Measurements from ENCODE around the gene CCDC91.

CCDC91 gene

DNA sequence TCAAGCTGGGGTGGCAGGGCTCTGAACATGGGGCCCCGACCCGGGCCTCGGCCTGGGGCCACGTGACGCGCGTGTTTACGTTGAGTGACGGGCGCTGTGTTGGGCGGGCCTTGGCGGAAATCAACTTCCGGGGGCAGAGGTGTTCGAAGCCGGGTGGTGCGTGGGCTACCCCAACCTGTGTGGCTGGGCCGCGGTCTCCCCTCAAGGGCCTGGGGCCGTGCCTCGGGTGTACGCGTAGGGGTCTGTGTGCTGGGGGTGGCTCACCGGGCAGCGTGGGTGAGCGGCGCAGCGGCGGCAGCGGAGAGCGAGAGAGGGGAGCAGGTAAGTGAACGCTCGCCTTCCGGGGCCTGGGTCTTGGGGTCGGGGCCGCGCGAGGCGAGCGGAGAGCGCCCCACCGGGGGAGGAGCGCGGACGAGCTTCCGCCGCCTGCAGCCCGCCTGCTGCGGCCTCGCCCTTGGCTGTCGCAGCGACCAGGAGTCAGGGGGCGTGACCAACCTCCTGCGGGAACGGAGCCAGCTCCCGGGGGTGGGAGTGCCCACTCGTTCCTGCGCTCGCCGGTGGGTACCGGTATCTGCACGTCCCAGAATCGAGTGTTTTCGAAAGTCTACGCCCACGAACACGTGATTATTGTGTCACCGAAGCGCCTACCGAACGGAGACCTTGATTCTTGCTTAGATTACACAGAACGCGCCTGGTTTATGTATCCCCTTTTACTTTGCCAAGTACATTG, at the start of gene CCDC91:
Gene CCDC91, plus strand, starts transcription at position 136 of the 730 bp plus-strand sequence. CDS start 66,760 bp downstream, outside the sequence.
- H3K27me3 ChIP-seq = no peaks in the 10 kb centered on the region
- TF ChIP-seq Cebpa-rat (IDR thresholded peaks at IDR 0.05) = no peak
- peaks cover 28% of the 10 kb centered on the region for H3K9me3 ChIP-seq
- H3K27ac ChIP-seq = peak within 1 kb of the TSS; percentile 97
- peak within 1 kb of the TSS; percentile 92 for H3K9ac ChIP-seq
- peak within 1 kb of the TSS; percentile 89 for H3K4me3 ChIP-seq
- H3K4me2 ChIP-seq = peak within 1 kb of the TSS; percentile 90
- no peaks in the 10 kb centered on the region for H4K20me1 ChIP-seq
- peaks cover 20% of the 10 kb centered on the region for H3K4me1 ChIP-seq
- H3K36me3 ChIP-seq = peaks cover 8% of the 10 kb centered on the region

GRCh38 chr12:28144059-28144458, 46.2 kb upstream of the CCDC91 start:
- H3K4me1 ChIP-seq = no peaks in the 10 kb centered on the region
- H3K27me3 ChIP-seq = no peaks in the 10 kb centered on the region
- H3K4me3 ChIP-seq = no peak overlapping the region
- no peak overlapping the region for H3K4me2 ChIP-seq
- H3K9me3 ChIP-seq = no peaks in the 10 kb centered on the region
- H4K20me1 ChIP-seq = no peaks in the 10 kb centered on the region
- H3K9ac ChIP-seq = no peak overlapping the region
- no peak for TF ChIP-seq Cebpa-rat (IDR thresholded peaks at IDR 0.05)
- no peak overlapping the region for H3K27ac ChIP-seq
- H3K36me3 ChIP-seq = no peaks in the 10 kb centered on the region

- Histone ChIP-seq H4K20me1 (no peaks in the 10 kb centered on the region), H3K9ac (no peak overlapping the region), H3K4me1 (no peaks in the 10 kb centered on the region), H3K4me2 (no peak overlapping the region), H3K4me3 (no peak overlapping the region), H3K27ac (no peak overlapping the region), H3K27me3 (no peaks in the 10 kb centered on the region), H3K36me3 (no peaks in the 10 kb centered on the region), H3K9me3 (no peaks in the 10 kb centered on the region)
- no peak for TF ChIP-seq Cebpa-rat (IDR thresholded peaks at IDR 0.05)
Observed at GRCh38 chr12:28144532-28144931, 45.7 kb upstream of the CCDC91 start.

- Histone ChIP-seq H3K36me3 (no peaks in the 10 kb centered on the region), H4K20me1 (no peaks in the 10 kb centered on the region), H3K4me2 (no peak overlapping the region), H3K27ac (no peak overlapping the region), H3K4me3 (no peak overlapping the region), H3K9ac (no peak overlapping the region), H3K4me1 (no peaks in the 10 kb centered on the region), H3K9me3 (no peaks in the 10 kb centered on the region), H3K27me3 (no peaks in the 10 kb centered on the region)
- TF ChIP-seq Cebpa-rat (IDR thresholded peaks at IDR 0.05) = no peak
Observed at GRCh38 chr12:28145216-28145615, 45.0 kb upstream of the CCDC91 start.

DNA sequence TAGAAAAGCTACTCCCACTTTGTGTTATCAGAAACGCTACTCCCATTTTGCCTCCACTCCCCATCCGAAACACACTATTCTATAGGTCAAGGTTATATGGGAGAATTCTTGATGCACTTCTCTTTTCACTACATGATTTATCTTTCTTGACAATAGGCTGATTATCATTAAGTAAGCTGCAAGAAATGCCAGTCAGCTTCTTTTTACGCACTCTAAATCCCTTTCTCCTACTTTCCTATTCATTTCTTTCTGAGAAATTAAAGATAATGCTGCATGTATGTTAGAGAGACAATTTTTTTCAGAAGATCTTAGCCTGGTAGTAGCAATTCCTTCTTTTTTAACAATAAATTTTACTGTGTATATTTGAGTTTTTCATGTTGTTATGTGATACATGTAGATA, 41.0 kb upstream of the CCDC91 start:
- Histone ChIP-seq H3K36me3 (no peaks in the 10 kb centered on the region), H3K9ac (no peak overlapping the region), H3K27ac (no peak overlapping the region), H3K27me3 (no peaks in the 10 kb centered on the region), H3K4me1 (peaks cover 5% of the 10 kb centered on the region), H3K9me3 (peaks cover 7% of the 10 kb centered on the region), H4K20me1 (no peaks in the 10 kb centered on the region), H3K4me2 (no peak overlapping the region), H3K4me3 (no peak overlapping the region)
- no peak for TF ChIP-seq Cebpa-rat (IDR thresholded peaks at IDR 0.05)

DNA sequence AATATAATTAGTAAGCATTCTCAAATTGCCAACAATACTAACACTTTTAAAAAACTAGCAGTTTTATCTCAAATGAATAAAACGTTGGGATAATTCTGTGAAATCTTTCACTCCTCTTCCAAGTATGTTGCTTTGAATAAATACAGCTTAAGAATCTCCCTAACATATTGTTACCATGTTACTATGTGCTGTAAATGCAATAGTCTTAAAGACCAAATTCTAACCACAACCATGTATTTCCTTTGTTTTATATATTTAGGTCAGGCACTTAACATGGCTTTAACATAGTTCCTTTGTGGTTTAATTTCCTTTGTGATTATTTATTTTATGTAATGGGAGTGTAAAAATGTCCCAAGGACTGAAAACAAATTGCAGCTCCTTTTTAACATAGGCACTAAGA, 33.9 kb upstream of the CCDC91 start:
- H3K36me3 ChIP-seq = no peaks in the 10 kb centered on the region

DNA sequence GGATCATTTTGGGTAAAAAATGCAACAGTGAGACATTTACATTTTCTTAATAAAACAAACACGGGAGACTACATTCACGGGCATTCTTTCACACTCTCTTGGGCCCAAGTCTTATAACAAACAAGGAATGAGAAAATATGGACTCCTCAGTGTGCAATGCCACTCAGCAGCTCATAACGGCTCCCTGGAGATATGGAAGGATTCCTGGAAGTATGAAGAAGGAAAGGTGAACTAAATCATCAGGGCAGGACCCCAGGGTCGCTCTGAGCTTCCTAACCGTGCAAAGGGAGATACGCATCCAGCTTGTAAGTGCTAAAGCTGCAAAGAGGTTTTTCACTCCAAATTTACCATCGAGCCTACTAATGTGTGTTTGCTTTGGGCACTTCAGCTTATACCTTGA, 33.5 kb upstream of the CCDC91 start:
- H3K9me3 ChIP-seq = peaks cover 15% of the 10 kb centered on the region
- TF ChIP-seq Cebpa-rat (IDR thresholded peaks at IDR 0.05) = no peak
- H3K4me2 ChIP-seq = peak overlapping the region; percentile 80
- no peak overlapping the region; the same call in 1 of the 2 replicates for H3K4me3 ChIP-seq
- H3K4me1 ChIP-seq = peaks cover 43% of the 10 kb centered on the region
- no peaks in the 10 kb centered on the region for H3K36me3 ChIP-seq
- no peaks in the 10 kb centered on the region for H4K20me1 ChIP-seq
- H3K27me3 ChIP-seq = no peaks in the 10 kb centered on the region
- H3K27ac ChIP-seq = peak overlapping the region; percentile 77
- H3K9ac ChIP-seq = peak overlapping the region; percentile 65; the same call in 1 of the 2 replicates

More for the DNA sequence above, 33.9 kb upstream of the CCDC91 start:
- Histone ChIP-seq H3K27ac (peak overlapping the region; percentile 77), H3K4me3 (no peak overlapping the region; the same call in 1 of the 2 replicates), H4K20me1 (no peaks in the 10 kb centered on the region), H3K9ac (peak overlapping the region; percentile 65; the same call in 1 of the 2 replicates), H3K4me2 (peak overlapping the region; percentile 80), H3K9me3 (peaks cover 12% of the 10 kb centered on the region), H3K4me1 (peaks cover 43% of the 10 kb centered on the region), H3K27me3 (no peaks in the 10 kb centered on the region)
- no peak for TF ChIP-seq Cebpa-rat (IDR thresholded peaks at IDR 0.05)

DNA sequence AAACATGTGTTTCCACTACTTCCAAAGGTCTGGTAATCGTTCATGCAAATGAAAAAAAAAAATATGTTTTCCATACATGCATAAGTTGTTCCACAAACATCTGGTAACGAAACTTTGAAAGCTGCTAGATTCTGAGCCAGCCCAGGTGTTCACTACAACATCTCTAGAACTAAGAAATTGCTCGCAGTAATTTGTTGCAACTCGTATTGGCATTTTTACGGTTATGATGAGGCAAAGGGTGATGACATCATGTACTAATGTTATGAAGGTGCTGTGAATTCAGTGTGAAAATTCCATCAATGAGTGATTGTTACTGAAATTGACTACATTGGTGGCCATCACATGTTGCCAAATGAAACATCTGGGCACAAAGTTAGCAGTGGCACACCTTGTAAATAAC, 31.9 kb upstream of the CCDC91 start:
- Histone ChIP-seq H3K4me1 (peaks cover 54% of the 10 kb centered on the region), H3K9ac (no peak overlapping the region), H3K4me3 (no peak overlapping the region), H3K27me3 (no peaks in the 10 kb centered on the region), H3K9me3 (peaks cover 19% of the 10 kb centered on the region), H3K36me3 (no peaks in the 10 kb centered on the region), H3K27ac (no peak overlapping the region), H4K20me1 (no peaks in the 10 kb centered on the region), H3K4me2 (no peak overlapping the region)
- TF ChIP-seq Cebpa-rat (IDR thresholded peaks at IDR 0.05) = no peak

DNA sequence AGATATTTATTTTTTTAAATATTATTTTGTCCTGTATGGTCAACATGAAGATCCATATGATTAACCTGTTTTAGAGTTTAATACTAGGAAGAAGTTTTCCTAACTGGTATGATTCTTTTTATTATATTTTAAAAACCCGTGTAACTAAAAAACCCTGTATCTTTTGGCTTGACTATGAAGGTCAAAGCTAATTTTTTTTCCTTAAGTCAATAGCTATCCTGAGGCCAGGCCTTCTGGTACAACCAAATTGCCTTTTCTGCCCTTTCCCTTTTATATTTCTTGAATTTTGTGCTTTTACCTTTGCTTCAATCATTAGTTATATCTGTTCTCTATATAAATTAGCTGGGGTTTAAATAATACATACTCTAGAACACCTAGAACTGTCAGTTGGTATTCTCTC, 30.6 kb upstream of the CCDC91 start:
- Histone ChIP-seq H4K20me1 (no peaks in the 10 kb centered on the region), H3K36me3 (no peaks in the 10 kb centered on the region), H3K4me2 (no peak overlapping the region), H3K9me3 (peaks cover 19% of the 10 kb centered on the region), H3K4me3 (no peak overlapping the region), H3K27me3 (no peaks in the 10 kb centered on the region), H3K4me1 (peaks cover 45% of the 10 kb centered on the region), H3K27ac (no peak overlapping the region), H3K9ac (no peak overlapping the region)
- TF ChIP-seq Cebpa-rat (IDR thresholded peaks at IDR 0.05) = no peak

DNA sequence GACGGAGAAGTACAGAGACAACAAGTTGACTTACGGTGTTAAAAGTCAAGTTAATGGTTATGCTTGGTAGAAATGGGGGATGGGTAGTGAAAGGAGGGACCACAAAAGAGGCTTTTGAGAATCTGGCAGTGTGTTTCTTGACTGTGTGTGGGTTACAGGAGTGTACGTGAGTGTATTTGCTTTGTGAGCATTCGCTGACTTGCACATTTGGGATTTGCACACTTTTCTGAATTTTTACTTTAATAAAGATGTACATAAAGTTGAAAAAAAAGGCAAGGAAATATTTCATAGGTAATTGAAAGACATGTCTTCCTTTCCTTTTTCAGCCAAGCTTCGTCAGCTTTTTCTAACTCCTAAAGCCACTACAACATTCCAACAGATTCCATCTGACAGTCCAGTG, 28.6 kb upstream of the CCDC91 start:
- H3K4me2 ChIP-seq = no peak overlapping the region
- no peaks in the 10 kb centered on the region for H4K20me1 ChIP-seq

More for the DNA sequence above, 28.6 kb upstream of the CCDC91 start:
- no peak for TF ChIP-seq Cebpa-rat (IDR thresholded peaks at IDR 0.05)
- no peak overlapping the region for H3K4me3 ChIP-seq
- H3K4me1 ChIP-seq = peaks cover 24% of the 10 kb centered on the region
- H3K9me3 ChIP-seq = peaks cover 19% of the 10 kb centered on the region
- H3K36me3 ChIP-seq = no peaks in the 10 kb centered on the region
- no peak overlapping the region for H3K9ac ChIP-seq
- H3K27me3 ChIP-seq = no peaks in the 10 kb centered on the region
- no peak overlapping the region for H3K27ac ChIP-seq
